NCI-H187 (cell line): ENCODE data around the gene ZC3H4.
"Not testable (repeated sequence)": the region's sequence is repeated elsewhere in the genome, so short reads cannot be mapped to it uniquely, and the experiment has no call there.

Experiments used
- DNase-seq, 2 experiments: peaks; one replicate each; lab custom pipeline; 2025; lab: John Stamatoyannopoulos, UW

The ZC3H4 gene

GRCh38 chr19:47107953-47108746 is 5.4 kb downstream of the ZC3H4 start:
- peak in 1 of 2 experiments; percentile 17 for DNase-seq

DNA sequence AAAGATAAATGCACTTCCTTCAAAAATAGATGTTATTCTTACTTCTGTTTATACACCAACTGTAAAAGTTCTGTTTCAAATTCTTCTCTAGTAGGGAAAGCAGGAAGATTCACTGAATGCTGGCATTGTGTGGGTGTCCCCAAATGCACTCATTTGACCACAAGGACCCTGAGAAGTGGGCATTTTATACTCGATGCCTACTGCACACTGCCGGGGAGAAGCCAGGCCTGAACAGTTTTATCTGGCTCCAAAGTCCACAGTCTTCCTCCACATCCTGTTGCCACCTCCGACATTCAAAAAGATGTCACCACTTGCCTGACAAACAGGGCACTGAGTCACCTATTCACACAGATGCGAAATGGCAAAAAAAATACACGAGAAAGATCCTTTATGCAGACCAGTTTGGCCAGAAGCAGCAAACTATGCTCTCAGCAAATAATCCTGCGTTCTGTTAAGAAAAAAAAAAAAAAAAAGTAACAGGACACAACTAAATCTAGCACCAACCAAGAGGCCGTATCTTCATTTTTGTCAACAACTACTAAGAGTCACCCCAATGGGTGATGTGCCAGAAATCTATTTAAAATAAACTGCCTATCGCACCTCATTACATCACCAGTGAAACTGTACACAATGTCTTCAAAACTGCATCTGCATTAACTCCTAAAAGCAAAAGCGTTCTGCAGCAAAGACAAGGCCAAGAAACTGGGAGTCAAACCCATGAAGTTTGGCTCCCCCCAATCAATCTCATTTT is 6.2 kb downstream of the ZC3H4 start:
- no peak for DNase-seq

DNA sequence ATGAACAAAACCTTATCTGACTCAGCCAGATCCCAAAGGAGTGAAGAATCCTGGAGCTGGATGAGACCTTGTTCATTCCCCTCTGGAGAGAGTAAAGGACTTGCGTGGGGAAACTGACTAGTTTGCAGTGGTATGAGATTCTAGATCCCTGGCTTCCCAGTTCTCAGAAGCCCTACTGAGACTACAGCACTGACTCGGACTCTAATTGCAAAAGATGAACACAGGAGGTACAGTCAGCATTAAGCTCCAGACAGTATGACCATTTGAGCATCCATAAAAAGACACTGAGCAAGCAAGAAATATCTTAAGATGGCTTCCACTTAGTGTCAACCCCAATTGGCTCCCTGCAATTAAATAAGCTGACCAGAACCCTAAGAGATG is 6.8 kb downstream of the ZC3H4 start:
- no peak for DNase-seq

- DNase-seq, result no peak
Measured at GRCh38 chr19:47105874-47106273, 7.7 kb downstream of the ZC3H4 start.

DNA sequence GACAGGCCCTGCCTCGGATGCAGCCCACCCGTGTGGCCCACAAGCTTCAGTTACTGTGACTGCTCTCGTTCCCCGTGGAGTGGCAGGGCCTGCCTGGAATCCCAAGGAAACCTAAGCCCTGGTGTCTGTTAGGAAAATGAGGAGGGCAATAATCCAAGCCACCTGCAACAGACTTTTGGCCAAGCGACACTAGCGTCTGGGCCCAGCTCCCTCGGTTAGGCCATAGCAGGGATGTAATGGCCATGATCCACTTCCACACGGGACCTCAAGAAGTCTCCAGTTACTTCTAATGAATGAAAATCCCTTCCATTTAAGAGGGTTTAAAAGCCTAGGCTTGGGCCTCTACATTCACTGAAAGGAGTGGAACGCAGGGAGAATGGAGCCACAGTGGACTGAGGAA is 8.9 kb downstream of the ZC3H4 start:
- no peak for DNase-seq

GRCh38 chr19:47102346-47103060 is 11.1 kb downstream of the ZC3H4 start:
- DNase-seq, result no peak

DNA sequence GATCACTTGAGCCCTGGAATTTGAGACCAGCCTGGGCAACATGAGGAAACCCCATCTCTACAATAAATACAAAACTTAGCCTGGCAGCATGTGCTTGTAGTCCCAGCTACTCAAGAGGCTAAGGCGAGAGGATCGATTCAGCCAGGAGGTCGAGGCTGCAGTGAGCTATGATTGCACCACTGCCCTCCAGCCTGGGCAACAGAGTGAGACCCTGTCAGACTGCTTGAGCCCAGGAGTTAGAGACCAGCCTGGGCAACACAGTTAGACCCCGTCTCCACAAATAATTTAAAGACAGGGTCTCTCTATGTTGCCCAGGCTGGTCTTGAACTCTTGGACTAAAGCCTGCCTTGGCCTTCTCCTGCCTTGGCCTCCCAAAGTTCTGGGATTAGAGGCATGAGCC is 12.5 kb downstream of the ZC3H4 start:
- DNase-seq, result not testable (repeated sequence)

DNA sequence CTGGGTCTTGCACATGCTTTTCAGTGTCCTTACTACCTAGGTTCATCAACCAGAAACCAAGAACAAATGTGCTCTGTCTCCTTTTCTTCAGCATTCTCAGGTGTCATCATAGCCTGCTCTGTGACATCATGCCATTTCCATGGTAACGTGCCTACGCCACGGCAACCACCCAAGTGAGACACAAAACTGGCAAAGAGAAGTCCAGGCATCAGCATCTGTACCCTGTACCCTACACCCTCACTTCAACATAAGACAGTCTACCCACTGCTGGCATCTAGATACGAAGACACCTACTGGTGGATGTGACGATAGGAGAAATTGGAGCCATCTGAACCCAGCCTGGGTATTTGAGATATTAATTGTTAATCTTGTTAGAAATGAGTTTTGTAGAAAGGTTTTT is 13.3 kb downstream of the ZC3H4 start:
- DNase-seq, result no peak

GRCh38 chr19:47099576-47100050 is 14.0 kb downstream of the ZC3H4 start:
- DNase-seq, result no peak

DNA sequence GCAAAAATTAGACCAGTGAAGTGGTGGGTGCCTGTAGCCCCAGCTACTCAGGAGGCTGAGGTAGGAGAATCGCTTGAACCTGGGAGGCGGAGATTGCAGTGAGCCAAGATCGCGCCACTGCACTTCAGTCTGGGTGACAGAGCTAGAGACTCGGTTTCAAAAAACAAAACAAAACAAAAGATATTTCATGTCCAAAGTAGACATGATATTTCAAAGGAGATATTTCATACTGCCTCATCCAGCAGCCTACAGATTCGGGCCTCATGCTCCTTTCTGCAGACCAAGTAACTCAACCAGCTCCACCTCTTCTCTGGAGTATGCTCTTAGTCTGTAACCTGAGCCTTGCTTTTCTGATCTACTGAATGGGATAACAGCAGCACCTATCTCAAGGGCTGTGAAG is 15.0 kb downstream of the ZC3H4 start:
- peak in 1 of 2 experiments; percentile 80 for DNase-seq

- DNase-seq, result no peak
Measured at GRCh38 chr19:47097396-47098201, 16.0 kb downstream of the ZC3H4 start.

DNA sequence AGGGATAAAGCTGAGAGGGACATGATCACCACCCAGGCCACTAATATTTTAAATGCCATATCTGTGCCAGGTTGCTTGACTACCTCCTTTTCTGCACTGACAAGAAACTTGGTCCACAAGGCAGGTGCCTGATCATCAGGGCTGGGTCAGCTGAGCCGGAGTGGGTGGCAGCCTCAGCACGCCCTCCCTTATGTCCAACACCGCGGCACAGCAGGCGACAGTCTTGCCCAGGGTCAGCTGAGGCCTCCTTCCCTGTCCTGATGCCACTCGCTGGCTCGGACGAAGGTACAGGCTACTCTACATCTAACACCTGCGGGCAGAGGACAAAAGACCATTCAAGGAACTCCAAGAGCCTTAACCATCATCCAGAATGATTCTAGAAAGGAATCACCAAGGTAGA is 16.9 kb downstream of the ZC3H4 start:
- no peak for DNase-seq

GRCh38 chr19:47096100-47096704 is 17.4 kb downstream of the ZC3H4 start:
- no peak for DNase-seq

GRCh38 chr19:47095476-47096099 is 18.0 kb downstream of the ZC3H4 start:
- DNase-seq, result no peak

DNA sequence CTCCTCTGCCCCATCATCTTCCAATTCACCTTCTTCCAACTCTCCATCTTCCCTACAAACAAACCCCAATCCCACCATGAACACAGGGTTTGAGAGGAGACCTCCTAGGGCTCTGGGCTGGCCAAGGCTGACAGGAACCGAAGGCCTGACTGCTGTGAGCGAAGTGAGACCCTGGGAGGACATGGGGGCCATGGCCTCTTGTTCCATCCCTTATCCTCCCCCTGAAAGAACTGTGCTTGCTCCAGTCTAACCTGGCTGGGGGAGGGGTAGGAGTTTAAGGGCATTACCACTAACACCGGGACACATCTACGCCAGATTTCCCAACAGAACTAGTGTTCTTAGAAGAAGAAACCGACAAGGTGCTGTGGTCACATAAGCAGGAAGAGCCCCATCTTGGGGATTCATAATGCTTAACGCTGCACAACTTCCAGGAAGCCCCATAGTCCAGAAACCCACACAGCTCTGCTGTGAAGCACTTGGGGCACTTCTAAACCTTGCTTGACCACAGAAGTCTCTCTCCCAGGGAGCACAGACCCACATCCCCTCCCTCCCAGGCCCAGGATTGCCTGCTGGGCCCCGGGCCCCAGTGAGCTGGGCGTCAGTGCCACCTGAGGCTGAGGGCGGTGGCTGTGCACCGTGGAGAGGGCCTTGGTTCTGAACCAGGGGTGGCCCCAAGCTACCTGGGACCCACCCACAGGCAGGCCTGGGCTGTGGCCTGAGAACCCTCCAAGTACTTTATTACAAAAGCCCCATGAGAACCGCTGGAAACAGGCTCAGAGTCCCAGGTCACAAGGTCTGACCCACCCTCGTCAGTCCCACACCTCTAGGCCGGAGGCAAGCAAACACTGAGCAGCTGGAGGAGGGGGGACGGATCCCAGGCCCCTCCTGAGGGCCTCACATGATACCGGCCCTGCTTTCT is 18.8 kb downstream of the ZC3H4 start:
- DNase-seq, result no peak

DNA sequence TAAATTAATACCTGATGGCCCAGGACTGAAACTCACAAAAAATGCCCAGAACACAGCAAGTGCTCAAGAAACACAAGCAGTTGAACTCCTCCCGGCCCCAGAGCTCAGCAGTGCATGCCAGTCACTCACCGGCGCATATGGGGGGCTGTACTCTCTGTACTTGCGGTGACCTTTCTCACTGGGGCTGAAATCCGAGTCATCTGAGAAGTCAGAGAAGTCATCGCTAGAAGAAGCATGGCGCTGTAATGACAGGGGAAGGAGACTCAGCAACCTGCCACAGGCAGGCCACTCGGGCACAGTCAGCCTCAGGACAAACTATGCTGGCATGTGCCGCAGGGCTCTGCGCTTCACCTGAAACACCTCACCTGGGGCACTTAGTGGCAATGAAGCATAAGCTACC is 19.7 kb downstream of the ZC3H4 start:
- DNase-seq, result no peak

DNA sequence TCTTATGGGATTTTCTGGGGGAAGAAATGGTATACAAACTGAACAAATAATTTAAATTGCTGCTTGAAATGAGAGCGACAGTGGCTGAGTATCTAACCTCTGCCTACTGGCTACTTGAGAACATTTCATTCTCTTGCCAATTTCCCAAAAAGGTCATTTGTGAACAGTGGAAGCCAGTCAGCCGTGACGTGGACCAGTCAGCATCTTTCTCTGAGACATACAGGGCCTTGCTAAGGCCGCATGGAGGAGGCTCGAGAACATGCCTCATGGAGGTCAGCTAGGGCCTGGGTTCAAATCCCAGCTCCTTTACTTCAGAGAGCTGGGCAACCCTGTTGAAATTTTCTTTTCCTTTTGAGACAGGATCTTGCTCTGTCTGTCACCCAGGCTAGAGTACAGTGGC is 20.3 kb downstream of the ZC3H4 start:
- no peak for DNase-seq

GRCh38 chr19:47089767-47090350 is 23.7 kb downstream of the ZC3H4 start:
- DNase-seq, result no peak

DNA sequence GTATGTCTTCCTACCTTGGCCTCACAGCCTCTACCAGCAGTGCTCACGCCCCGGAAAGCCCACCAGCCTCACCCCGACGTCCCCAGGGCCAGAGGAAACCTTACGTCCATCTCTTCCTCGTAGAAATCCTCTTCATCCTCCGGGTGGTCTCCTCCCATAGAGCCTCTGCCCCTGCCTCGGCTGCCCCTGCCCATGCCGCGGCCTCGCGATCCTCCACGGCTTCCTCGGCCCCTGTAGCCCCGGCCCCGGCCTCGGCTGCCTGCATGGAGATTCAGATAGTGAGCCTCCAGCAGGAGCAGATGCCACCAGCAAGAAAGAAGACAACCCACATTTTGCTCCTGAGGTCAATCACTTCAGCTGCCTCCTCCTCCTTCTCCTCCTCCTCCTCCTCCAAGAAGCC is 27.3 kb downstream of the ZC3H4 start:
- DNase-seq, result no peak
